ENCODE results near the gene MYLK2.
"Not testable (repeated sequence)": the region's sequence is repeated elsewhere in the genome, so short reads cannot be mapped to it uniquely, and the experiment has no call there.

Gene MYLK2

DNA sequence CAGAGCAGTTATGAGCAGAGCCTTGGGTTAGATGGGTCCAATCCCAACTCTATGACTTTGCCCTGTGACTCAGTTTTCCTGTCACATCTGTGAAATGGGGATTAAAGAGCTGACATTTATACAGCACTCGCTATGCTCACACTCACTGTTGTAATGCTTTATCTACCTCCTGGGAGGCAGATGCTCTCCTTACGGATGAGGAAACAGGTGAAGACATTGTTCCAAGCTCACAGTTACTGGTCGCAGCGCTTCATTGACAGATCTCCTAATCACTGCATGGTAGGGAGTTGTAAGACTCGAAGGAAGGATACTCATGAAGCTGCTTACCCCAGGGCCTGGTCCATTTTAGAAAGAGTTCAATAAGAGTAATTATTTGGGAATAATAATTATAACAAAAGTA is 2.9 kb upstream of the MYLK2 start:
- DNase-seq, result no peak

DNA sequence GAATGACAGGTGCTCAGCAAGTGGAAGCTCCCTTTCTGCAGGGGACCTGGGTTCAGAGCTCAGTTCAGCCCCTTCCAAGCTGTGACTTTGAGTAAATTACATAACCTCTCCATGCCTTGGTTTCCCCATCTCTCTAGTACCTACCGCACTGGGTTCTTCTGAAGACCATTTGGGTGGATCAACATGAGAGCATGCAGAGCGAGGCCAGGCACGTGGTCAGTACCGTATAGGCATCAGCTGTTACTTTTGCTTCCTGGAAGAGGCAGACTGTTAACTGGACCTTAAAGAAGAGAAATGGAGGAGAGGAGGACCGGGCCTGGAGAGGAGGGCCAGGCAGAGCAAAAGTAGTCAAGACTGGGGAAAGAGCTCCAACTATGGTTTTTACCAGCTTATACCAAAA is 1.7 kb upstream of the MYLK2 start:
- DNase-seq, result no peak

DNA sequence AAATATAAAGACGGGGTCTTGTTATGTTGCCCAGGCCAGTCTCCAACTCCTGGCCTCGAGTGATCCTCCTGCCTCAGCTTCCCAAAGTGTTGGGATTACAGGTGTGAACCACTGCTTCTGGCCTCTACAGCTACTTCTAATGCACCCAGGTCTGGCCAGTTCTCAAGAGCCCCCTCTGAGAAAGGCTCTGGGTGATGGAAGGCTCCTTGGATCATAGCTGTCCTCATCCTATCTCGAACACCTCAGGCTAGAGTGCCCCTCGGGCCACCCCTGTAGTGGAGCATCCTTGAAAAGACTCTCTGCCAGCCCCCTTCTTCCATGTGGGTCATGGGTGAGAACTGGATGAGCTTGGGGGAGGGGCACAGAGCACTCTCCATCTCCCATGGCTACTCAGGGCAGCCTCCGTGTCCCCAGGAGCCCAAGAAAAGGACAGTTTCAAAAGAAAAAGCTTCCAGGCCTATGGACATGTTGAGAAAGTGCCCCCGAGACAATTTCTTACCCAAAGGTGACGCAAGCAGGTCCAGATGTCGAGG is 714 bp upstream of the MYLK2 start:
- no peak for DNase-seq

DNA sequence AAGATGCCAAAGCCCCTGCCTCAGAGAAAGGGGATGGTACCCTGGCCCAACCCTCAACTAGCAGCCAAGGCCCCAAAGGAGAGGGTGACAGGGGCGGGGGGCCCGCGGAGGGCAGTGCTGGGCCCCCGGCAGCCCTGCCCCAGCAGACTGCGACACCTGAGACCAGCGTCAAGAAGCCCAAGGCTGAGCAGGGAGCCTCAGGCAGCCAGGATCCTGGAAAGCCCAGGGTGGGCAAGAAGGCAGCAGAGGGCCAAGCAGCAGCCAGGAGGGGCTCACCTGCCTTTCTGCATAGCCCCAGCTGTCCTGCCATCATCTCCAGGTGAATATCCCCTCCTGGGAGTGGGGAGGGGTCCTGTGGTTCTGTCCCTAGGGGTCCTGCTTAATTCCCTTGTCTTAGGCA is 1.1 kb downstream of the MYLK2 start:
- DNase-seq, result no peak

DNA sequence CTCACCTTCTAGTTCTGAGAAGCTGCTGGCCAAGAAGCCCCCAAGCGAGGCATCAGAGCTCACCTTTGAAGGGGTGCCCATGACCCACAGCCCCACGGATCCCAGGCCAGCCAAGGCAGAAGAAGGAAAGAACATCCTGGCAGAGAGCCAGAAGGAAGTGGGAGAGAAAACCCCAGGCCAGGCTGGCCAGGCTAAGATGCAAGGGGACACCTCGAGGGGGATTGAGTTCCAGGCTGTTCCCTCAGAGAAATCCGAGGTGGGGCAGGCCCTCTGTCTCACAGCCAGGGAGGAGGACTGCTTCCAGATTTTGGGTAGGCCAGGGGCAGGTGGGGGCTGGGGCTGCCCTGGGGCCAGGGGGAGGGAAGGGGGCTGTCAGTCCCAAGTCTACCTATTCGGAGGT is 2.3 kb downstream of the MYLK2 start:
- no peak for DNase-seq

DNA sequence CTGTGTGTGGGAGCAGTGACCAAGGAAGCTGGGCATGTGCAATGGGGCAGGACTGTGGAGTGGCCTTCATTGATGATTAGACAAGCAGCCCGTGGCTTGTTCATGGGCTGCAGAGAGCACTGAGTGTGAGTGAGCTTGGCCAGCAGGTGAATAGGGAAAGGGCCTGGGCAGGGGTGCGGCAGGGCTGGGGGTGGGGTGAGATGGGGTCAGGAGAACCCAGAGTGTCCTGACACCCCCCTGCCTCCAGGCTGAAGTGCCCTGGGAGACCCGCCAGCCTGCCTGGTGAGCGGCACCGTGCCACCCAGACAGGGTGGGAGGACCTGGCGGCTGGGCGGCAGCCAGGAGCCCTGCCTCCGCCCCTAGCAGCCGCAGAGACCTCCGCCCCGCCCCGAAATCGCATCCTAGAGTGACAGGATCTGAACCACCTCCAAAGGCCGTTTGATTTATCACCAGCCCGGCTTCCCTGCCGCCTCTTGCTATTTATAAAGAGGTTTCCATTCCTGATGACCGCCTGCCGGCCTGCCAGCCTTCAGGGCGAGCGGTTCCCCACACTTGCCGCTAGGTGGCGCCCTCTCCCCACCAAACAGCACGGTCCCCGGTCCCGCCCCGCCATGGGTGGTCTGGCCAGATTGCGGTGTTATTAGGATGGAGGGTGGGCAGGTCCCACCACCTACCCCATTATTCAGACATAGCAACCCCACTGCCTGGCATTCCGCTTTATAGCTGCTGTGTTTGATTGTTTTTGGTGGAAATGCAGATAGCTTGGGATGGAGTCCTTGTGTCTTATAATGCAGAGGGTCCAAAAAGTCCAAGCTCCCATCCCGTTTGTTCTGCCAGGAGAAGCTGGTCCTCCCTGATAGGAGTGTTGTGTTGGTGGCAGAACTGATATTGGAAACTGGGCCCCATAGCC is 3.5 kb downstream of the MYLK2 start:
- DNase-seq, result no peak

DNA sequence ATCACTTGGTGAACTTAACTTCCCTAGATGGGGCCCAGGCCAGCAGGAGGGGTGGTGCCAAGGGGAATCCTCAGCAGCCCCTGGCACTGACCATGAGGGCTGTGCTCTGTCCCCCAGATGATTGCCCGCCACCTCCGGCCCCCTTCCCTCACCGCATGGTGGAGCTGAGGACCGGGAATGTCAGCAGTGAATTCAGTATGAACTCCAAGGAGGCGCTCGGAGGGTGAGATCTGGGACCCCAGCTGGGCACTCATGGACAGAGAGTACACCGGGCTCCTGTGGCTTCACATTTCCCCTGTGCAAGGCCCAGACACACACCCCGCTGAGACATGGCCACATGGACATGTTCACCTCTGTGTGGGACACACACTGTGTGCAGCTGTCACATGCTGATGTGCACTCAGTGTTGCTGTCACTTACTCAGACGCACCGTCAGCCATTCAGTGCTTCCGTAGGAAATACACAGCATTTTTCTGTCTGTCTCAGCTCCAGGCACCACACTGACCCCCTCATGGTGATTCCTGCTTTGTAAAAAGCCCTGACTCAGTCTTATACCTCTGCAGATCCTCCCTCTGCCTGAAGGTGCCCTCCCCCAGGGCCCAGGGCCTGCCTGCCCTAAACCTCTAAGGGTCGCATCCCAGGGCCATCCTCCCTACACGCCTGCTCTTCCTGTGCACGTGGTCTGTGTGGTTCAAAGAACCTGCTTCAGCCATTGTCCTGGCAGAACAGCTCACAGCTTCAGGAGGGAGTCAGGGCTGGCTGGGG is 4.4 kb downstream of the MYLK2 start:
- DNase-seq, result no peak

DNA sequence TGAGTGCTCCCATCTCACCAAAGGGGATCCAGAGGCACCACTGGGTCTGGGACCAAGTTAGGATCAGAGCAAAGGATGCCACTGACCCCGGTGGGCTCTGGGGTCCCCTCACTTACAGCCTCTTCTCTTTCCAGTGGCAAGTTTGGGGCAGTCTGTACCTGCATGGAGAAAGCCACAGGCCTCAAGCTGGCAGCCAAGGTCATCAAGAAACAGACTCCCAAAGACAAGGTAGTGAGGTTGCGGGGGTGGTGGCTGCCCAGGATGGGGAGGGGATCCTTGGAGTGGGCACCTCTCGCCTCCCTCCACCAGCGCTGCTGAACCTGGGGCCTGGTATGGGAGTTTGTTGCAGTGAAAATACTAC is 4.9 kb downstream of the MYLK2 start:
- DNase-seq, result no peak

DNA sequence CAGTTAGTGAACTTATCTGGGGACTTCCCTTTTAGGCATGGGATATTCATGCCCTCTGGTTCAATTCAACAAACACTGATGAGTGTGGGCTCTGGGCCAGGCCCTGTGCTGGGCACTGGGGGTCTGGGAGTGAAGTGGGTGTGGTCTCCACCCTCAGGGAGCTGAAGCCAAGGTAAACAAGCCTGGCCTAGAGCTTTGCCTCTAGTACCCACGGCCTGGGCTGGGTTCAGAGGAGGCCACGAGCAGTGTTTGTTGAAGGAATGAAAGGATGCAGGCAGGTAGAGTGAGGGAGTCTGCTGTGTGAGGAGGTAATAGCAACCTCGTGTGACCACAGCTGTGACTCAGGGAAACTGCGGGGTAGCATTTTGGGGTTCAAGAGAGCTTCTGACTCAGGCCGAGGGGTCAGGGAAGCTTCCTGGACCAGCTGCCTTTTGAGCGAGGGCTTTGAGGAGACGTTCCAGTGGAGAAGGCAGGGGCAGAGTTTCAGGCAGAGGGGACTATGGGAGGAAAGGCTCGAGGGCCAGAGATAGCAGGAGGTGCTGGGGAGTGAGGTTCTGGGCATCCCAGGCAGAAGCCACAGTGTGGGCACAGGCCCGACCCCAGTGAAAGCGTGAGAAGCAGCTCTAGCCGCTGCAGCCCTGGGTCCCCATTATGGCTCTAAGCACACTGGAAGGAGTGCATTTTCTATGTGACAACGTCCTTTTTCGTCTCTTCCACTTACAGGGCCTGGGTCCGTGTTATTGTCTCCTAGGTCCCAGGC is 5.6 kb downstream of the MYLK2 start:
- DNase-seq, result no peak

DNA sequence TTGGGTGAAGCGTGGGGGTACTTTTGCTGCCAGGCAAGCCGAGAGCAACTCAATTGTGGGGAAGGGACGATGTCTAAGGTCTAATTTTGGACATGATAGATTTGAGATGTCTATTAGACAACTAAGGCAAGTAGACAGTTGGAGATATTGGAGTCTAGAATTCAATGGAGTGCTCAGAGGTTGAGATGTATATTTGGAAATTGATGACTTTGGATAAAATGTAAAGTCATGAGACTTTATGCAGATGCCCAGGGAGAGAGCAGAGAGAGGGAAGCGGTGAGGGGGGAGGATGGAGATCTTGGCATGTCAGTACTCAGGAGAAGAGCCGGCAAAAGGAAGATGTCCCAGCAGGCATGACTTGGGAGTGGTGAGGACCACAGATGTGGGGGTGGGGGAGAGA is 6.9 kb downstream of the MYLK2 start:
- DNase-seq, result no peak

DNA sequence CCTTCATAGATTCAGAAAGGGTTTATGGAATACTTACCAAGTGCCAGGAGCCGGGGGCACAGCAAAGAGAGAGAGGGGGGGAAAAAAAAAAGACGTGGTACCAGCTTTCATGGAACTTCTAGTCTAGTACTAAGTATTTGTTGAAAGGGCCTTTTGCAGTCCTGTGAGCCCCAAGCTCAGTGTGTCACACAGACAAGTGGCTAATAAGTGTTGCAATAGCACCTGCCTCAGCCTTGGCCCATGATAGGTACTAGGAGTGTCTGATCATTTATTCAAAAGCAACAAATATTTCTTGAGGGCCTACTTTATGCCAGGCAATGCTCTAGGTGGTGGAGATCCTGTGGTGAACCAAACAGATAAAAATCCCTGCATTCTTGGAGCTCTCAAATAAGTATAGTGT is 7.9 kb downstream of the MYLK2 start:
- DNase-seq, result no peak

DNA sequence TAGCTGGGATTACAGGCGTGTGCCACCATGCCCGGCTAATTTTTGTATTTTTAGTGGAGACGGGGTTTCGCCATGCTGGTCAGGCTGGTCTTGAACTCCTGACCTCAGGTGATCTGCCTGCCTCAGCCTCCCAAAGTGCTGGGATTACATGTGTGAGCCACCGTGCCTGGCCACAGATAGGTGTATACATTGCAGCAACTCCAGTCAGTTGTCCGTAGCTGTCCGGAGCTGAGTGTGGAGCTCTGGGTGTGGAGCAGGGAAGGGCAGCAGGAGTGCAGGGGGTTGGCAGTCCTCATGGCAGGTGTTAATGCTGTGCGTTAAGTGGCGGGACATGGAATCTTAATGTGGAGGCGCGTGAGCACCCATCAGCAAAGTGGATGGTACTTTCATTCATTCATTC is 8.9 kb downstream of the MYLK2 start:
- not testable (repeated sequence) for DNase-seq

DNA sequence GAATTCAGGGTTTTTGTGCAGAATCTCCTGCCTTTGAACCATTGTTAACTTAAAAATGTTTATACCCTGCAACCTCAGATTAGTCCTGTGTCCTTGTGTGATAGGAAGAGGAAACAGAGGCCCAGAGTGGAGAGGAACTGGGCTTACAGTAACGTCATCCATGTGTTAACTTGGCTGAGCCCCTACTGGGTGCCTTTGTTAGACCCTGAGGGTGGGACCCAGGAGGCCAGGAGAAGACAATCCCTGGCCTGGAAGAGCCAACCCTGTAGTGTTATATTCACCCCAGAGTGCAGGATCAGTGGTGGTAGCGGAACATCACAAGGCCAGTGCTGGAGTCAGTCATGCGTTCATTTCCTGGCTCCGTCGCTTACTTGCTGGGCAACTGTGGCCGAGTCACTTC is 10.6 kb downstream of the MYLK2 start:
- DNase-seq, result no peak

DNA sequence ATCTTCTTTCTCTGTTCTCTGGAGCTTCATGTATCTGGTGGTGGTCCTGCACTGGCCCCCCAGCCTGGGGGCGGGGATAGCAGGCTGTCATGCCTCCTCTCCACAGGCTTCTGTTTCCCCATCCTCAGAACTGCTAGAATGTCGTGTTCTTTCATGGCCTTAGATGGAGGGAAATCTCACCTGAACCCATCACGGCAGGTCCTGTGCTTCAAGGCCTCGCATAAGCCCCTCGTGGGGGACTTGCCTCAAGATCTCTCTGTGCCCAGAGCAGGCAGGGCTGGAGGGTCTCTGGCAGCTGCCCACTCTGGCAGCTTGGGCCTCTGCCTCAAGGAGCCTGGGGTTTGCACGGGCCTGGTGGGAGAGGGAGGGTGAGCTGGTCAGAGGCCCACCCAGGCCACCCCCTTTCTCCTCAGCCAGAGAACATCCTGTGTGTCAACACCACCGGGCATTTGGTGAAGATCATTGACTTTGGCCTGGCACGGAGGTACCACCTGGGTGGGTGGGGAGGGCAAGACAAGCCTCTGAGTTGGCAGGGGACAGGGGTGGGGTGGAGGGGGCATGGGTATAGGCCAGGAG is 11.3 kb downstream of the MYLK2 start:
- no peak for DNase-seq

DNA sequence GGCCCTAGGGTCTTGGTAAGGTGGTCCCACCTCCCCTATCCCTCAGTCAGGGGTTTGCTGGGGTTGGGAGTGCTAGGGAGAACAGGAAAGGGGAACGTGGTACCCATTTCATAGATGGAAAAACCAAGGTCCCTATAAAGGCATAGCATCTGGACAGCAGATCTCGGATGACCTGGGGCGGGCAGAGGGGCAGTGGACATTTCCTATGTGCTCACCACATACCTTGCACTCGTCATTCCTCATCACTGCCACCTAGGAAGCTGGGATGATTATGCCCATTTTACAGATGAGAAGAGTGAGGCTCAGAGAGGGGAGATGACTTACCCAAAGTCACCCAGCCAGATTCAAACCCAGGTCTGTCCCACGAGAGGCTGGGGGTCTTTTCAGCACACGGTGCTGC is 12.1 kb downstream of the MYLK2 start:
- no peak for DNase-seq

DNA sequence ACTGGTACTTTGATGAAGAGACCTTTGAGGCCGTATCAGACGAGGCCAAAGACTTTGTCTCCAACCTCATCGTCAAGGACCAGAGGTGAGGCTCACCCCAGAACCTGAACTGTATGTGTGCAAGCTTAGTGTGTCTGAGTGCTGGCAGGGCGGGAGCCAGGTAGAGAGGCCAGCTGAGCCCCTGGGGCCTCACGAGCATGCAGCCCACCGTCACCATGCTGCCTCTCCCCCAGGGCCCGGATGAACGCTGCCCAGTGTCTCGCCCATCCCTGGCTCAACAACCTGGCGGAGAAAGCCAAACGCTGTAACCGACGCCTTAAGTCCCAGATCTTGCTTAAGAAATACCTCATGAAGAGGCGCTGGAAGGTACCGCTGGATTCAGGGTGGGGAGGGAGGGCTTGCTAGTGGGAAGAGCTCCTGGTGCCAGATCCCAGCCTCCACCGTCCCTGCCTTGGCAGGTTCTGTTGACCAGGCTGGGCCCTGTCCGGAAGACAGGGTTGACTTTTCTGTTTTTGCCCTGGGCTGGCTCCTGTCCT is 12.7 kb downstream of the MYLK2 start:
- DNase-seq, result no peak

DNA sequence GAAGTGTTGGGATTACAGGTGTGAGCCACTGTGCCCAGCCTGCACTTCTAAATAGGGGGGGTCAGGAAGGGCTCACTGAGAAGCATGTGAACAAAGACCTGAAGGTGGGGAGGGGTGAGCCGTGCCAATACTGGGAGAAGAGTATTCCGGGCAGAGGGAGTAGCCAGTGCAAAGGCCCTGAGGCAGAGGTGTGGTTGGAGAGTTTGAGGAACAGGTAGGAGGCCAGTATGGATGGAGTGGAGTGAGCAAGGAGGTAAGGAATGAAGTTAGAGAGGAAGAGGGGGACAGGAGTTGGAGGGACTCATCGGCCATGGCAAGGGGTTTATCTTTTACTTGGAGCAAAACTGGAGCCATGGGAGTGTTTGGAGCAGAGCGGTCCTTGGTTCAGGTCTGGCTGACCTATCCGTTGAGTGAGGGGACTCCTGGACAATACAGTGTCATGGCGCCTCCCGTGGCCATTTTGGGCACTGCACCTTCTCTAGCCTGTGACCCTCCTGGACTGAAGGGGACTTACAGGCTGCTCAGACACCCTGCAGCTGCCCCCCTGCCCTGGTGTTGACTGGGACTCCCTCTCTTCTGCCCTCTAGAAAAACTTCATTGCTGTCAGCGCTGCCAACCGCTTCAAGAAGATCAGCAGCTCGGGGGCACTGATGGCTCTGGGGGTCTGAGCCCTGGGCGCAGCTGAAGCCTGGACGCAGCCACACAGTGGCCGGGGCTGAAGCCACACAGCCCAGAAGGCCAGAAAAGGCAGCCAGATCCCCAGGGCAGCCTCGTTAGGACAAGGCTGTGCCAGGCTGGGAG is 14.2 kb downstream of the MYLK2 start:
- no peak for DNase-seq

DNA sequence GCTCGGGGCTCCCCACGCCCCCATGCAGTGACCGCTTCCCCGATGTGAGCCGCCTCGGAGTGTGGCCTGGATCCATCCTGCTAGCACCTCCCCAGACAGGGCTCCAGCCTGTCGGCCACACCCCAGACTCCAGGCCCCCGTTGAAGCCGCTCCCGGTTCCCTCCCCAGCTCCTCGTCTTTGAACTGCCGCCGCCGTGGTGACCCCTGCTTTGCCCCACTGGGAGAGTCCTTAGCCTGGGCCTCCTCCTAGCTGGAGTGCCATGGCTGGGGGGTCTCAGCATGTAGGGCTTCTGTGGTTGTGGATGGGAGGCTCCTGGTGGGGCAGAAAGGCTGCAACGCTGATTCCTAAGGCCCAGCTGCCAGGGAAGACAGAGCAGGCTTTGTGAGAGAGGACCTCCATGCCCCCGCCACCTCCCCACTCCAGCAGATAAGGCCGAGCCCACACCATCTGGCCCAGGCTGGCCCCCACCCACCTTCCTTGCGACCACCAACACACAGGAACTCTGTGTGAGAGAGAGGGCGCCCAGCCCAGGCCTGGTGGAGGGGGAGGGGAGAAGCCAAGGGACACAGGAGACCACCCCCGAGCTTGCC is 14.9 kb downstream of the MYLK2 start:
- DNase-seq, result no peak

DNA sequence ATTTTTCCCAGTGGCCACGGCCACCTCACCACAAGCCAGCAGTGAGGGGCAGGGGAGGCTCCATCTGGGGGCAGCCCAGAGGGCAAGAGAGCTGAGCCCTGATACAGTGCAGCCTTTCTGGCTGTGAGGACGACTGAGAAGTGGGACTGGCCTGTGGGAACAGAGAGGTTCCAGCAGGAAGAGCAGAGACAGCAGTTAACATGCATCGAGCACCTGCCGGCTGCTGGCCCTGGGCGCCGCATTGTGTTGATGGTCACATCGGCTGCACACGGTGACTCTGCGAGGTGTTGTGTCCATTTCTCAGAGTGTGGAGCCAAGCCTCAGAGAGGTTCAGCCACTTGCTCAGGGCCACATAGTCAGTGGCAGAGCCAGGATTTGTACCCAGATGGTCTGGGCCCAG is 16.4 kb downstream of the MYLK2 start:
- no peak for DNase-seq

DNA sequence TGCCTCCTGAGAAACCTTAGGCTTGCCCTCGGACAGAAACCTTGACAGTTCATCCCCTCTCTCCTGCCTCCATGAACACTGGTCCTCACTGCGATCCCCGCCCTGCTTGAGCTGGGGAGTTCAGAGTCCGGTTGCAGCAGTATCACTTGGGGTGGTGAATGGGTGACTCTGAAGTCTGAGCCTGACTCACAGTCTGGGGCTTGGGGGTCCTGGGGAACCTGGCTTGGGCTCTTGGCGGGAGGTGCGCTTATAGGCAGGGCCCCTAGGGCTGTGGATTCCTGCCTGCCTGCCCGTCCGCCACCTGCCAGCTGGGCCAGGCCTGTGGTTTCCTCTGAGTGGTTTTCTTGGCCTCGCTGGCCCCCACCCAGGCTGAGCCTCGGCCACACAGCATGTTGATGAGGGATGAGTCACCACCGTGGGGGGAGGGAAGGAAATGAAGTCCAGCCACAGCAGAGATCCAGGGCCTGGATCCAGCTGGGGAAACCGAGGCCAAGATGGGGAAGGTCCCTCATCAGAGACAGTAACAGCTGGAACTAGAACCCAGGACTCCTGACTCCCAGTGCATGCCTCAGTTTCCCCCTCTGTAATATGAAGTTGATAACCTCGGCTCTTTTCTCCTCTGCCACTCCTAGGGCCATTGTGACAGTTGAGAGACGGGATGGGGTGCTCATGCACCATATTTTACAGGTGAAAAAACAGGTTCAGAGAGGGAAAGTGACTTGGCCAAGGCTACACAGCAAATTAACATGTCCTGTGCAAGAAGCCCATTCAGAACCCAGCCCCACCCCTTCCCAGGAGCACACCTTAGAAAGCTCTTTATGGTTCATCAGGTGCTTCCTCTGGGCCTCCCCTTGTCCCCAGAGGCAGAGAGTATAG is 17.1 kb downstream of the MYLK2 start:
- DNase-seq, result no peak

Data from NCI-H1436 treated with DMSO at 0.1 percent for 48 hours (cell line).